ENCODE results near the gene RABIF.
"Not testable (repeated sequence)": the region's sequence is repeated elsewhere in the genome, so short reads cannot be mapped to it uniquely, and the experiment has no call there.

RABIF gene

GRCh38 chr1:202888531-202889360, at the start of gene RABIF:
RABIF (minus strand) TSS chr1:202889149; CDS start chr1:202889098, 51 bp downstream.
- peak; percentile 98 for DNase-seq

DNA sequence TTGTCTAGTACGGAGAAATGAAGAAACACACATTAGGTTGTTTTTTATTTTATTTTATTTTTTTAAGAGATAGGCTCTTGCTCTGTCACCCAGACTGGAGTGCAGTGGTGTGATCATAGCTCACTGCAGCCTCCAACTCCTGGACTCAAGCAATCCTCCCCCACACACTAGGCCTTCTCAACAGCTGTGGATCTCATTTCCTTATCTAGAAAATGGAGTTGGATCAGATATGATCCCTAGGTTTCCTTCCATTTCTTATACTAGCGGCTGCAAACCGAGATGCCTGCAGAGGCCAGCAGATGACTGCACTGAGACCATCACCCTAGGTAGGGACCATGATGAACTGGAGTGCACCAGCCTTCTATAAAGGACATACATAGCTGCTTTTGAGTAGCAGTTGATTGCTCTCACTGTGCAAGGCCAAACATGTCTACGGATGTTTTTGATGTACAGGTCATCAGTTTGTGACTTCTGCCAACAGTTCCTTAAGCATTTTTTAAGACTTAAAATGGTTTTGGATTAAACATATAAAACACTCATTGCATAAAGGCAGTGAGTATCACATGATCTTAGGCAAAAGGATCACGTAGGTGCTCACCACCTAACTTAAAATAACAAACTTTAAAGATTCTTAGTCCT, 49.5 kb upstream of the RABIF start:
- DNase-seq, result no peak

GRCh38 chr1:202936409-202936808, 47.5 kb upstream of the RABIF start:
- DNase-seq, result not testable (repeated sequence)

DNA sequence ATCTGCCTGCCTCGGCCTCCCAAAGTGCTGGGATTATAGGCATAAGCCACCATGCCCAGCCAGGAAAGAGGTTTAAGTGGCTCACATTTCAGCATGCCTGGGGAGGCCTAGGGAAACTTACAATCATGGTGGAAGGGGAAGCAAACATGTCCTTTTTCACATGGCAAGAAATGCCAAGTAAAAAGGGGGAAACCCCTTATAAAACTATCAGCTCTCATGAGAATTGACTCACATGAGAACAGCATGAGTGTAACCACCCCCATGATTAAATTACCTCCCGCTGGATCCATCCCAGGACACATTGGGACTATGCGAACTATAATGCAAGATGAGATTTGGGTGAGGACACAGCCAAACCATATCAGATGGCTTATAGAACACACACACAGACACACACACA, 46.9 kb upstream of the RABIF start:
- DNase-seq, result no peak

DNA sequence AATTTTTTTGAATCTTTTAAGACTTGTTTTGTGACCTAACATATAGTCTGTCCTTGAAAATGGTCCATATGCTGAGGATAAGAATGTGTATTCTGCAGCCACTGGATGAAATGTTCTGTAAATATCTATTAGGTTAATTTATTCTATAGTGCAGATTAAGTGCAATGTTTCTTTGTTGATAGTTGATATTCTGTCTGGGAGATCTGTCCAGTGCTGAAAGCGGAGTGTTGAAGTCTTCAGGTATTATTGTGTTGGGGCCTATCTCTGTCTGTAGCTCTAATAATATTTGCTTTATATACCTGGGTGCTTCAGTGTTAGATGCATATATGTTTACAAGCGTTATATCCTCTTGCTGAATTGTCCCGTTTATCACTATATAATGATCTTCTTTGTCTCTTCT, 45.8 kb upstream of the RABIF start:
- DNase-seq, result no peak

DNA sequence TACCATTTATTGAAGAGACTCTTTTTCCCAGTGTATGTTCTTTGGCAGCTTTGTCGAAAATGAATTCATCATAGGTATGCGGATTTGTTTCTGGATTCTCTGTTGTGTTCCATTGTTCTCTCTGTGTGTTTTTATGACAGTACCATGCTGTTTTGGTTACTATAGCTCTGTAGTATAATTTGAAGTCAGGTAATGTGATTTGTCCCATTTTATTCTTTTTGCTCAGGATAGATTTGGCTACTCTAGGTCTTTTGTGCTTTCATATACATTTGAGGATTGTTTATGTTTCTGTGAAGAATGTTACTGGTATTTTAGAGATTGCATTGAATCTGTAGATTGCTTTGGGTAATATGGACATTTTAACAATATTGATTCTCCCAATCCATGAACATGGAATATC, 43.5 kb upstream of the RABIF start:
- DNase-seq, result no peak

- peak; percentile 94 for DNase-seq
These were observed 37.9 kb upstream of the RABIF start, which contains the start of gene KLHL12 for GRCh38 chr1:202926581-202927491. KLHL12 (minus strand) TSS chr1:202927234; CDS start chr1:202925162, 2,072 bp downstream.

GRCh38 chr1:202923533-202923932, 34.6 kb upstream of the RABIF start:
- no peak for DNase-seq

GRCh38 chr1:202919615-202920014, 30.7 kb upstream of the RABIF start:
- DNase-seq, result no peak

GRCh38 chr1:202915146-202915545, 26.2 kb upstream of the RABIF start:
- DNase-seq, result no peak

- not testable (repeated sequence) for DNase-seq
These were observed 23.5 kb upstream of the RABIF start for GRCh38 chr1:202912476-202912875.

- DNase-seq, result no peak
These were observed 20.5 kb upstream of the RABIF start for GRCh38 chr1:202909494-202909893.

- no peak for DNase-seq
These were observed 20.0 kb upstream of the RABIF start for GRCh38 chr1:202908998-202909397.

- DNase-seq, result no peak
These were observed 16.4 kb upstream of the RABIF start for GRCh38 chr1:202905331-202905730.

GRCh38 chr1:202903808-202904207, 14.9 kb upstream of the RABIF start:
- DNase-seq, result not testable (repeated sequence)

- DNase-seq, result no peak
These were observed 12.6 kb upstream of the RABIF start for GRCh38 chr1:202901555-202901954.

GRCh38 chr1:202892501-202892900, 3.6 kb upstream of the RABIF start:
- no peak for DNase-seq

DNA sequence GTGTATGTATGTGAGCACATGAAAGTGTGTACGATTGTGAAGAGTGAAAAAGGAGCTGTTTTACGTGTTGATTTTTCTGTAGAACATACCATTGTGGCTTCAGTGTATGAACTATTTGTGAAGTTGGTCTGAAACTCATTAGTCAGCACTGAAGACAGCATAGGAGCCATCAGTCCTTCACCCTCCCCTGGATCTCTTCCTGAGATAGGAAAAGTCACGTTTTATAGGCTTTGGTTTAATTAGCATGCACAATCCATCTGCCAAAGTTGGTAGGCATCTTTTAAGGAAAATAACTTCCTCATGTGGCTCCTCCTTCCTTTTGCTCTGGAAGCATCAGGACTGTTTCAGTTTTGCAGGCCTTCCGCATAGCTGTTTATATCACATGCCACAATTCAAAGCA, 1.4 kb upstream of the RABIF start:
- DNase-seq, result no peak

GRCh38 chr1:202888221-202888530, 773 bp downstream of the RABIF start:
- no peak for DNase-seq

DNA sequence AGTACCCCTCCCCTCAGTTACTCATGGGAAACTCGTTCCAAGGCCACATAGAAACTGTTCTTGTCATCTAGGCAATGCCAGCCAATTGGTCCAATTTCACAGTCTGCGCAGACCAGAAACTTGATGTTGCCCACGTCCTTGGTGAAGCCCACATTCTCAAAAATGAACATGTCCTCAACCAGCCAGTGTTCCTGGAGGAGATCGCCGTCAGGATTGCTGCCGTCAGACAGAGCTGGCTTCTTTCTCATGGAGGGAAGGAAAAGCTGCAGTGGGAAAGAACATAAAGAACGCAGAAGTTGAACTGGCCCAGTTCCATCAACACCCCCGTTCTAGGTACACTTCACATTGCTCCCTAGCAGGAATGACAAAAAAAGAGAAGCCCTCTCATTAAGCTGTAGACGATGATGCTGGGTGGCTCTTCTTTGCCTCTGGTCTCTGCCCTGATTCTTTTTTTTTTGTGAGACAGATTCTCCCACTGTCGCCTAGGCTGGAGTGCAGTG, 7.9 kb downstream of the RABIF start:
- DNase-seq, result no peak

DNA sequence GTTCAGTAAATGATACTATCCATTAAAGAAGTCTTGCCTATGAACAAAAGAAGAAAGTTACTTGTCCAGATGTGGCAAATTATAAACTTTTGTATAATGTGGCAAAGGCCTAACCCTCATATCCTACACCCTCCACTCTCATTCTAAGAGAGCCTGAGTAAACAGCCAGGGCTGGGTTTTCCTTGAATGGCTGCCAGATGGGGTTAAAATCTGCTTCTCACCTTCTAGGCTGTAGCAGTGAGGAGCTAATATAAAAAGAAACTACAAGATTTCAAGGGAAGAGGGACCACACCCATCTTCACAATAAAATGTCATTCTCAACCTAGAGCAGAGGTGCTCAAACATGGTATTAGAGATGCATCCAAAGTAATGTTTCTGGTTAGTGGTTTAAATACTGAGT, 8.9 kb downstream of the RABIF start:
- DNase-seq, result no peak

DNA sequence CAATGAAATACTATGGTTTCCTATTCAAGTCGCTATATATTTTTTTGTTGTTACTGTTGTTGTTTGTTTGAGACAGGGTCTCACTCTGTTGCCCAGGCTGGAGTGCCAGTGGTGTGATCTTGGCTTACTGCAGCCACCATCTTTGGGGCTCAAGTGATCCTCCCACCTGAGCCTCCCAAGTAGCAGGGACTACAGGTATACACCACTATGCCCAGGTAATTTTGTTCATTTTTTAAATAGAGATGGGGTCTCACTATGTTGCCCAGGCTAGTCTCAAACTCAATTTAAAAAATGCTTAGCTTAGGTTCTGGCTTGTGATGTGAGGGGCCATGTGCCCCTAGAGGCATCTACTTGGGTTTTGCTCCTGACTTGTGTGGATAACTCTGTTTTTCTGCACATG, 9.8 kb downstream of the RABIF start:
- no peak for DNase-seq

DNA sequence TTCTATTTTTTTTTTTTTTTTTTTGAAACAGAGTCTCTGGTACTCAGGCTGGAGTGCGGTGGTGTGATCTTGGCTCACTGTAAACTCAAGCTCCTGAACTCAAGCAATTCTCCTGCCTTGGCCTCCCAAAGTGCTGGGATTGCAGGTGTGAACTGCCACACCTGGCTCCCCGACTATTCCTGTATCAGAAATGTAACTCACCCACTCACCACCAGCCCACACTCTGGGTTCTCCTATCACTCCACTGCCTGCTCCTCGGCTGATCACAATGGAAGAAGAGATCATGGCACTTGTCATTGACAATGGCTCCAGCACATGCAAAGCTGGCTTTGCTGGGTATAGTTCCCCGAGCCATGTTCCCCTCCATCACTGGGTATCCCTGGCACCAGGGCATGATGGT, 15.9 kb downstream of the RABIF start:
- no peak for DNase-seq
